ENCODE measurements around the gene DCDC1.

DNA sequence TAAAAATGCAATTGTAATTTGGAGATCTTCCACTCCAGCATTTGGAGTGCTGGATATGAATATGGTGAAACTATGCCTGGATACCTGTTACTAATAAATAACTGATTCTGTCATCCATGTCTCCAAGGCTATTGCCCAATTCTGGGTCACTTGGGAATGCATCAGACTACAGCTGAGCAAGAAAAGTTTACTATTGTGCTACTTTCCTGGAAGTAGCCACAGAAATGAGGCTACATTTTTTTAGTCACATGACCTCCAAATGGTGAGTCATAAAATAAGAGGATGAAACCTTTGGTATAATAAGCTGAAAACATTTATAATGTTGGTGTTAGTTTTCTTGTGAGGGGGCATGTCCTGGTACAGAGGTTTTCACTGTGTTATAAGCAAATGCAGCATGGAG, 44.4 kb downstream of the DCDC1 start:
- TF ChIP-seq, protein P1, sequence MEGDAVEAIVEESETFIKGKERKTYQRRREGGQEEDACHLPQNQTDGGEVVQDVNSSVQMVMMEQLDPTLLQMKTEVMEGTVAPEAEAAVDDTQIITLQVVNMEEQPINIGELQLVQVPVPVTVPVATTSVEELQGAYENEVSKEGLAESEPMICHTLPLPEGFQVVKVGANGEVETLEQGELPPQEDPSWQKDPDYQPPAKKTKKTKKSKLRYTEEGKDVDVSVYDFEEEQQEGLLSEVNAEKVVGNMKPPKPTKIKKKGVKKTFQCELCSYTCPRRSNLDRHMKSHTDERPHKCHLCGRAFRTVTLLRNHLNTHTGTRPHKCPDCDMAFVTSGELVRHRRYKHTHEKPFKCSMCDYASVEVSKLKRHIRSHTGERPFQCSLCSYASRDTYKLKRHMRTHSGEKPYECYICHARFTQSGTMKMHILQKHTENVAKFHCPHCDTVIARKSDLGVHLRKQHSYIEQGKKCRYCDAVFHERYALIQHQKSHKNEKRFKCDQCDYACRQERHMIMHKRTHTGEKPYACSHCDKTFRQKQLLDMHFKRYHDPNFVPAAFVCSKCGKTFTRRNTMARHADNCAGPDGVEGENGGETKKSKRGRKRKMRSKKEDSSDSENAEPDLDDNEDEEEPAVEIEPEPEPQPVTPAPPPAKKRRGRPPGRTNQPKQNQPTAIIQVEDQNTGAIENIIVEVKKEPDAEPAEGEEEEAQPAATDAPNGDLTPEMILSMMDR (IDR thresholded peaks at IDR 0.05; ENCODE audit: low read depth, low read length), result no peak
- TF ChIP-seq, protein P2, sequence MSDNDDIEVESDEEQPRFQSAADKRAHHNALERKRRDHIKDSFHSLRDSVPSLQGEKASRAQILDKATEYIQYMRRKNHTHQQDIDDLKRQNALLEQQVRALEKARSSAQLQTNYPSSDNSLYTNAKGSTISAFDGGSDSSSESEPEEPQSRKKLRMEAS (IDR thresholded peaks at IDR 0.05; ENCODE audit: low read depth, low read length), result no peak
